Gastroesophageal sphincter (tissue), 4 donors: Measurements from ENCODE around the gene ACTN4. TPM values are rescaled to one million over a fixed set of nuclear protein-coding genes. Genes with fewer than 3 reads are reported as not detected.
"Not testable (repeated sequence)": the region's sequence is repeated elsewhere in the genome, so short reads cannot be mapped to it uniquely, and the experiment has no call there.

Experiments used
- ATAC-seq: fragments of 150-250 bp; one replicate; pipeline ENCODE4 v1.9.1; 2016; ENCODE audit warnings: mild to moderate bottlenecking, moderate library complexity
- H3K27ac ChIP-seq, 4 donors: fragments of 200-600 bp; sonication (generic) in 3 of 4; 1 replicate in 3 of 4; 2 replicates in 1 of 4; pipeline ENCODE4 v1.5.1; 2016 to 2019
- H3K27me3 ChIP-seq: fragments of 200-600 bp; sonication (generic); one replicate; pipeline ENCODE4 v1.5.1; 2019
- H3K36me3 ChIP-seq, 2 donors: fragments of 200-600 bp; sonication (generic); one replicate each; pipeline ENCODE4 v1.5.1; 2019; ENCODE audit warnings: control low read depth in 1 of 2
- H3K4me1 ChIP-seq, 3 donors: fragments of 200-600 bp; sonication (generic); 1 replicate in 2 of 3; 2 replicates in 1 of 3; pipeline ENCODE4 v1.5.1; 2016 to 2019; ENCODE audit warnings: control low read depth in 2 of 3
- H3K4me3 ChIP-seq, 2 donors: fragments of 200-600 bp; sonication (generic); one replicate each; pipeline ENCODE4 v1.5.1; 2019; ENCODE audit warnings: mild to moderate bottlenecking in 1 of 2, moderate library complexity in 1 of 2
- H3K9me3 ChIP-seq, 3 donors: fragments of 200-600 bp; sonication (generic); one replicate each; pipeline ENCODE4 v1.5.1; 2017 to 2019; ENCODE audit warnings: control low read depth in 2 of 3
- CTCF ChIP-seq, 4 experiments: fragments of 200-600 bp in 2 of 4; fragments of 450-650 bp in 2 of 4; sonication (generic) in 1 of 4; IDR thresholded peaks; one replicate each; pipeline ENCODE4 v1.5.1; 2017 to 2019; ENCODE audit warnings: antibody characterized with exemption in 4 of 4, mild to moderate bottlenecking in 2 of 4, moderate library complexity in 2 of 4
- EP300 ChIP-seq: sonication (generic); formaldehyde crosslinking; IDR thresholded peaks from one replicate; pipeline ENCODE4 v1.6.1; 2017; ENCODE audit warnings: antibody characterized with exemption, mild to moderate bottlenecking
- POLR2A ChIP-seq, 2 donors: fragments of 450-650 bp; IDR thresholded peaks; one replicate each; pipeline ENCODE4 v1.6.1; 2017; ENCODE audit warnings: antibody characterized with exemption in 2 of 2, mild to moderate bottlenecking in 2 of 2, moderate library complexity in 1 of 2
- POLR2AphosphoS5 ChIP-seq: sonication (generic); formaldehyde crosslinking; IDR thresholded peaks from one replicate; pipeline ENCODE4 v1.6.1; 2017; ENCODE audit warnings: antibody characterized with exemption
- WGBS, 2 donors: methylation state at CpG; one replicate each; pipeline ENCODE4 v1.1.5; 2018; ENCODE audit warnings: low coverage in 1 of 2; 5-methylcytosine and 5-hydroxymethylcytosine counted together
- total RNA-seq, 4 donors: library from RNA; depleted of rRNA; stranded (reverse); fragments of >200 nt; gene quantifications; one replicate each; pipeline ENCODE4 v1.1.0, GENCODE V29; 2016

ACTN4 gene
- total RNA-seq, 4 donors from 2014 or later, result 337 to 938 (median 507) TPM

GRCh38 chr19:38759590-38760003 lies 112.1 kb downstream of the ACTN4 start:
- Histone ChIP-seq H3K4me3 (no peak overlapping the region), H3K36me3 (no peaks in the 10 kb centered on the region), H3K27me3 (peaks cover 3% of the 10 kb centered on the region), H3K27ac (no peak overlapping the region), H3K9me3 (no peaks in the 10 kb centered on the region), H3K4me1 (no peaks in the 10 kb centered on the region)
- no peak for ATAC-seq
- 47 to 65% methylated on average over 7 of the region's 10 CpGs for WGBS, 2 donors
- TF ChIP-seq CTCF (IDR thresholded peaks at IDR 0.05), result no peak
- TF ChIP-seq POLR2AphosphoS5, result no peak
- no peak for TF ChIP-seq EP300
- no peak for TF ChIP-seq POLR2A (IDR thresholded peaks at IDR 0.05)

- H3K36me3 ChIP-seq, H3K9me3 ChIP-seq, ATAC-seq, H3K27me3 ChIP-seq, H3K4me1 ChIP-seq, H3K27ac ChIP-seq, H3K4me3 ChIP-seq: not testable (repeated sequence)
- WGBS, 2 donors, result 53 to 86% methylated on average over 4 of the region's 6 CpGs
Observed at GRCh38 chr19:38760805-38761517, 113.5 kb downstream of the ACTN4 start.

- H3K4me1 ChIP-seq, H3K9me3 ChIP-seq, ATAC-seq, H3K4me3 ChIP-seq, H3K27me3 ChIP-seq, H3K27ac ChIP-seq, H3K36me3 ChIP-seq: not testable (repeated sequence)
- WGBS, 2 donors, result 93 to 95% methylated on average over 4 to 5 of the region's 9 CpGs
Observed at GRCh38 chr19:38761884-38762389, 114.5 kb downstream of the ACTN4 start.

GRCh38 chr19:38763795-38764220 lies 116.4 kb downstream of the ACTN4 start:
- Histone ChIP-seq H3K9me3 (no peaks in the 10 kb centered on the region), H3K4me1 (no peaks in the 10 kb centered on the region), H3K4me3 (no peak overlapping the region), H3K27me3 (no peaks in the 10 kb centered on the region), H3K27ac (no peak overlapping the region), H3K36me3 (no peaks in the 10 kb centered on the region)
- 93 to 100% methylated on average over 3 of the region's 3 CpGs for WGBS, 2 donors
- ATAC-seq, result no peak
- TF ChIP-seq CTCF (IDR thresholded peaks at IDR 0.05) (no peak), EP300 (no peak), POLR2AphosphoS5 (no peak), POLR2A (IDR thresholded peaks at IDR 0.05) (no peak)

- Histone ChIP-seq H3K27ac (no peak overlapping the region), H3K27me3 (no peaks in the 10 kb centered on the region), H3K36me3 (no peaks in the 10 kb centered on the region), H3K4me3 (no peak overlapping the region), H3K9me3 (no peaks in the 10 kb centered on the region), H3K4me1 (peaks cover 0 to 7% (median 0%) of the 10 kb centered on the region in 3 donors)
- no peak for ATAC-seq
- 90% methylated on average over 2 of the region's 2 CpGs; no CpG with 5 or more reads in 1 of the 2 donors for whole genome bisulfite sequencing, 2 donors
- TF ChIP-seq CTCF (IDR thresholded peaks at IDR 0.05) (no peak), EP300 (no peak), POLR2AphosphoS5 (no peak), POLR2A (IDR thresholded peaks at IDR 0.05) (no peak)
Observed at GRCh38 chr19:38765214-38765613, 117.8 kb downstream of the ACTN4 start.
